ENCODE data around the gene VCAM1.
A peak's percentile ranks its signal among the peaks of the same experiment; 100 is the strongest.
"Not testable (repeated sequence)": the region's sequence is repeated elsewhere in the genome, so short reads cannot be mapped to it uniquely, and the experiment has no call there.

The VCAM1 gene

DNA sequence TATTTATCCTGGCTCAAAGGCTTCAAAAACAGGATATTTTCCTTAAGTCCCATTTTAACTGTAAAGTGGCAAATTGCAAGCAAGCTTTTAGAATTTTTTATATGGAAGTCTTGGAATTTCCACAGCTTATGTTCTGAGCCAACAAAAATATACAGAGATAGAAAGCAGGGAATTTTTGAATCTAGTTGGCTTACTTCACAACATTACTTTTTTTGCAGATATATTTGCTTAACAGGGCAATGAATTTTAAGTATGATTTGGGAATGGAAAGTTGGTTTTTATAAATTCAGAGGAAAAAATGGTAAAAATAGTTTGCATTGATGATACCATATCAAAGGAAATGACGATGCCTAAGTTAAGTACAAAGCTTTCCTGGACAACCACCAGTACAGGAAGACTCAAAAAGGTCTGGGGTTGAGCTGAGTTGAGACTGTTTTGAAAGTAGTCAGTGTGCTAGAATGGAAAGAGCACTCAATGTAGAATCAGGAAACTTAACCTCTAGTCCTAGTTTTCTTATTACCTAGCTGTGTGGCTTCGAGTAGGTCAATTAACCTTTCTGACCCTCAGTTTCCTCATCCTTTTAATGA, 11.0 kb upstream of the VCAM1 start:
- DNase-seq (ENCODE audit: low read depth), result peak; percentile 63
- no peaks in the 10 kb centered on the region for H3K36me3 ChIP-seq (ENCODE audit: control insufficient read depth, insufficient read depth, low read length, severe bottlenecking)
- H3K4me1 ChIP-seq (ENCODE audit: control insufficient read depth, insufficient read depth, low read length), result peaks cover 17% of the 10 kb centered on the region
- H3K9me3 ChIP-seq (ENCODE audit: control insufficient read depth, low read length), result no peaks in the 10 kb centered on the region
- no peaks in the 10 kb centered on the region for H3K27me3 ChIP-seq (replicated peaks; ENCODE audit: control insufficient read depth, insufficient read depth, low read length)
- no peak overlapping the region for H3K4me3 ChIP-seq (ENCODE audit: low read length)
- H3K9ac ChIP-seq (ENCODE audit: low read length), result no peak overlapping the region

- no peaks in the 10 kb centered on the region for H3K9me3 ChIP-seq (ENCODE audit: control insufficient read depth, low read length)
- H3K27me3 ChIP-seq (replicated peaks; ENCODE audit: control insufficient read depth, insufficient read depth, low read length), result no peaks in the 10 kb centered on the region
- peak; percentile 78 for DNase-seq (ENCODE audit: low read depth)
- H3K4me3 ChIP-seq (ENCODE audit: low read length), result no peak overlapping the region
- no peaks in the 10 kb centered on the region for H3K36me3 ChIP-seq (ENCODE audit: control insufficient read depth, insufficient read depth, low read length, severe bottlenecking)
- no peak overlapping the region for H3K9ac ChIP-seq (ENCODE audit: low read length)
- H3K4me1 ChIP-seq (ENCODE audit: control insufficient read depth, insufficient read depth, low read length), result peaks cover 13% of the 10 kb centered on the region
These were observed 8.4 kb upstream of the VCAM1 start for GRCh38 chr1:100710906-100711682.

DNA sequence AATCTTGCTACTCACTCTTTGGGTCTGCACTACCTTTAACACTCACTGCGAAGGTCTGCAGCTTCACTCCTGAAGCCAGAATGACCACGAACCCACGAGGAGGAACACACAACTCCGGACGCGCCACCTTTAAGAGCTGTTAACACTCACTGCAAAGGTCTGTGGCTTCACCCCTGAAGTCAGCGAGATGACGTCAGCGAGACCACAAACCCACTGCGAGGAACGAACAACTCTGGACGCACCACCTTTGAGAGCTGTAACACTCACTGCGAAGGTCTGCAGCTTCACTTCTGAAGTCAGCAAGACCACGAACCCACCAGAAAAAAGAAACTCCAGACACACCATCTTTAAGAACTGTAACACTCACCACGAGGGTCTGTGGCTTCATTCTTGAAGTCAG, 6.5 kb upstream of the VCAM1 start:
- H3K9me3 ChIP-seq (ENCODE audit: control insufficient read depth, low read length); H3K4me3 ChIP-seq (ENCODE audit: low read length); DNase-seq (ENCODE audit: low read depth); H3K27me3 ChIP-seq (replicated peaks; ENCODE audit: control insufficient read depth, insufficient read depth, low read length); H3K36me3 ChIP-seq (ENCODE audit: control insufficient read depth, insufficient read depth, low read length, severe bottlenecking); H3K9ac ChIP-seq (ENCODE audit: low read length): not testable (repeated sequence)
- H3K4me1 ChIP-seq (ENCODE audit: control insufficient read depth, insufficient read depth, low read length), result peaks cover 13% of the 10 kb centered on the region

GRCh38 chr1:100713626-100714025, 5.9 kb upstream of the VCAM1 start:
- Histone ChIP-seq H3K27me3 (replicated peaks; ENCODE audit: control insufficient read depth, insufficient read depth, low read length) (no peaks in the 10 kb centered on the region), H3K9me3 (ENCODE audit: control insufficient read depth, low read length) (no peaks in the 10 kb centered on the region), H3K4me1 (ENCODE audit: control insufficient read depth, insufficient read depth, low read length) (peaks cover 13% of the 10 kb centered on the region), H3K36me3 (ENCODE audit: control insufficient read depth, insufficient read depth, low read length, severe bottlenecking) (no peaks in the 10 kb centered on the region), H3K9ac (ENCODE audit: low read length) (no peak overlapping the region), H3K4me3 (ENCODE audit: low read length) (no peak overlapping the region)
- peak; percentile 6 for DNase-seq (ENCODE audit: low read depth)

DNA sequence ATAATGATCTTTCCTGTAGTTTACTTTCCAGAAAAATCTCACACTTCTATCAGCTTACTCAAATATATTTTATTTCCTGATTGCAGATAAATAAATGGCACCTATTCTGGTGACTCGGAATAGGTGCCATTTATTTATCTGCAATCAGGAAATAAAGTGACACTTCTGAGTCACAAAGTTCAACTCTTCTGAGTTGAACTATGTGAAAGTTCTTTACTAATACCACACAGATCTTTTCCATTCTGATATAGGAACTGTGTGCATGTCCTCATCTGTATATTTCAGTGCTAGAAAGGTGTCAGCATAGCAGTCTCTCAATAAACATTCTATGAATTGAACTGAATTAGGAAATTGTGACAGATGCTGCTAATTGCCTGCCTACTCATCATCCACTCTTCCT, 4.9 kb upstream of the VCAM1 start:
- no peaks in the 10 kb centered on the region for H3K9me3 ChIP-seq (ENCODE audit: control insufficient read depth, low read length)
- no peak overlapping the region for H3K9ac ChIP-seq (ENCODE audit: low read length)
- H3K27me3 ChIP-seq (replicated peaks; ENCODE audit: control insufficient read depth, insufficient read depth, low read length), result no peaks in the 10 kb centered on the region
- no peak for DNase-seq (ENCODE audit: low read depth)
- H3K4me3 ChIP-seq (ENCODE audit: low read length), result no peak overlapping the region
- H3K4me1 ChIP-seq (ENCODE audit: control insufficient read depth, insufficient read depth, low read length), result peaks cover 21% of the 10 kb centered on the region
- H3K36me3 ChIP-seq (ENCODE audit: control insufficient read depth, insufficient read depth, low read length, severe bottlenecking), result no peaks in the 10 kb centered on the region

GRCh38 chr1:100717218-100717617, 2.3 kb upstream of the VCAM1 start:
- peaks cover 37% of the 10 kb centered on the region for H3K4me1 ChIP-seq (ENCODE audit: control insufficient read depth, insufficient read depth, low read length)
- DNase-seq (ENCODE audit: low read depth), result no peak

GRCh38 chr1:100718581-100718980, 961 bp upstream of the VCAM1 start:
- Histone ChIP-seq H3K4me3 (ENCODE audit: low read length) (no peak overlapping the region), H3K27me3 (replicated peaks; ENCODE audit: control insufficient read depth, insufficient read depth, low read length) (no peaks in the 10 kb centered on the region), H3K9me3 (ENCODE audit: control insufficient read depth, low read length) (no peaks in the 10 kb centered on the region), H3K4me1 (ENCODE audit: control insufficient read depth, insufficient read depth, low read length) (peaks cover 42% of the 10 kb centered on the region), H3K36me3 (ENCODE audit: control insufficient read depth, insufficient read depth, low read length, severe bottlenecking) (no peaks in the 10 kb centered on the region), H3K9ac (ENCODE audit: low read length) (no peak overlapping the region)
- no peak for DNase-seq (ENCODE audit: low read depth)

More at GRCh38 chr1:100717218-100717617, 2.3 kb upstream of the VCAM1 start:
- H3K9me3 ChIP-seq (ENCODE audit: control insufficient read depth, low read length), result no peaks in the 10 kb centered on the region
- H3K27me3 ChIP-seq (replicated peaks; ENCODE audit: control insufficient read depth, insufficient read depth, low read length), result no peaks in the 10 kb centered on the region
- no peaks in the 10 kb centered on the region for H3K36me3 ChIP-seq (ENCODE audit: control insufficient read depth, insufficient read depth, low read length, severe bottlenecking)
- no peak overlapping the region for H3K4me3 ChIP-seq (ENCODE audit: low read length)
- no peak overlapping the region for H3K9ac ChIP-seq (ENCODE audit: low read length)

- DNase-seq (ENCODE audit: low read depth), result peak; percentile 2
- no peaks in the 10 kb centered on the region for H3K27me3 ChIP-seq (replicated peaks; ENCODE audit: control insufficient read depth, insufficient read depth, low read length)
- peaks cover 37% of the 10 kb centered on the region for H3K4me1 ChIP-seq (ENCODE audit: control insufficient read depth, insufficient read depth, low read length)
- no peaks in the 10 kb centered on the region for H3K36me3 ChIP-seq (ENCODE audit: control insufficient read depth, insufficient read depth, low read length, severe bottlenecking)
- peak overlapping the region; percentile 75 for H3K9ac ChIP-seq (ENCODE audit: low read length)
- H3K4me3 ChIP-seq (ENCODE audit: low read length), result peak overlapping the region; percentile 78
- no peaks in the 10 kb centered on the region for H3K9me3 ChIP-seq (ENCODE audit: control insufficient read depth, low read length)
These were observed 559 bp downstream of the VCAM1 start for GRCh38 chr1:100720101-100720500.

DNA sequence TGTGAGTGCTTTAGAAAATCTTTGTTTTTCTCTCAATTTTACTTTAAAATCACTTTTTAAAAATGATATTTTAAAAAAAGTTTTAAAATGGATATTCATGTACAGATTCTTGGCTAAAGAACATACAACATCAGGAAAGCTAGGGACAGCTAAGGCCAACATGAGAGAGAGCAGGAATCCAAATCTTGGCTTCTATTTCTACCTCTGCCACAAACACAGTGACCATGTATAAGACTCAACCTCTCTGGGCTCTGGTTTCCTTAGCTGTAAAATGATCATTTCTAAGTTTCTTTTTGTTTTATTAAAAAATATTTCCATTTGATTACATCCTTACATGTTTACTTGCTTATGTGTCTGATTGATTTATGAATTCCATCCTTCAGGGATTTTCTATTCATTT, 1.2 kb downstream of the VCAM1 start:
- no peaks in the 10 kb centered on the region for H3K9me3 ChIP-seq (ENCODE audit: control insufficient read depth, low read length)
- H3K9ac ChIP-seq (ENCODE audit: low read length), result peak overlapping the region; percentile 75
- H3K4me1 ChIP-seq (ENCODE audit: control insufficient read depth, insufficient read depth, low read length), result peaks cover 37% of the 10 kb centered on the region
- H3K36me3 ChIP-seq (ENCODE audit: control insufficient read depth, insufficient read depth, low read length, severe bottlenecking), result no peaks in the 10 kb centered on the region
- H3K4me3 ChIP-seq (ENCODE audit: low read length), result peak overlapping the region; percentile 78
- H3K27me3 ChIP-seq (replicated peaks; ENCODE audit: control insufficient read depth, insufficient read depth, low read length), result no peaks in the 10 kb centered on the region
- DNase-seq (ENCODE audit: low read depth), result peak; percentile 13

DNA sequence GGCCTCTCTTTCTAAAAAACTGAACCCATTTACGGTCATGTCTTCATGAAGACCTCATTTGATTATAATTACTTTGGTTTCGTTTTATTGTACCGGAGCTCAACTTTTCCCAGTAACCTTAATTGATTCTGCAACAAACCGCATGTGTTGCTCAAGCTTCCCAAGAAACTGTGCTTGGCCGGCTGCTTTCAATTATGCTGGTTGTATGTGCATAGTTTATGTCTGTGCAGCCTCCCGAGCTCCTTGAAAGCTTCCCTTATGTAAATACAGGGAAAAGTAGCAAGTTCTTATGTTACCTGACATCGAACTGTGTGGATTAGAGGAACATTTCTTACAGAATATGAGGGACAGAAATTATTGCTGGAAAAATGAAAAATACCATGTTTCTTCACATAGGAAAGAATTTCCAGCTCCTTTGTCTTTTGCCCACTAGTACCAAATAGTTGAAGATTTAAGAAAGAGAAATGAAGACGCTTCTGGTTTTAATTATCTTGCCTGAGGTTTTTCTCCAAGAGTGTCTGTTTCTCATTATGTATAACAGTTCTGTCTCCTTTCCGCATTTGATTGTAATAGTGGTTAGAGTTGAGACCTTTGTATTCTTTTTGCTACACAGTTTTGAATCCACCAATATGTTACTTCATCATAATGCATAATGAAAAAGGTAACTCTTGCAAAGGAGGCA, 2.1 kb downstream of the VCAM1 start:
- H3K27me3 ChIP-seq (replicated peaks; ENCODE audit: control insufficient read depth, insufficient read depth, low read length), result no peaks in the 10 kb centered on the region
- peak overlapping the region; percentile 75 for H3K9ac ChIP-seq (ENCODE audit: low read length)
- peaks cover 37% of the 10 kb centered on the region for H3K4me1 ChIP-seq (ENCODE audit: control insufficient read depth, insufficient read depth, low read length)
- no peaks in the 10 kb centered on the region for H3K36me3 ChIP-seq (ENCODE audit: control insufficient read depth, insufficient read depth, low read length, severe bottlenecking)
- DNase-seq (ENCODE audit: low read depth), result peak; percentile 98
- H3K4me3 ChIP-seq (ENCODE audit: low read length), result peak overlapping the region; percentile 78
- H3K9me3 ChIP-seq (ENCODE audit: control insufficient read depth, low read length), result no peaks in the 10 kb centered on the region

- Histone ChIP-seq H3K4me1 (ENCODE audit: control insufficient read depth, insufficient read depth, low read length) (peaks cover 37% of the 10 kb centered on the region), H3K4me3 (ENCODE audit: low read length) (peak overlapping the region; percentile 78), H3K27me3 (replicated peaks; ENCODE audit: control insufficient read depth, insufficient read depth, low read length) (no peaks in the 10 kb centered on the region), H3K36me3 (ENCODE audit: control insufficient read depth, insufficient read depth, low read length, severe bottlenecking) (no peaks in the 10 kb centered on the region), H3K9ac (ENCODE audit: low read length) (peak overlapping the region; percentile 75), H3K9me3 (ENCODE audit: control insufficient read depth, low read length) (no peaks in the 10 kb centered on the region)
- peak; percentile 56 for DNase-seq (ENCODE audit: low read depth)
These were observed 2.7 kb downstream of the VCAM1 start for GRCh38 chr1:100722221-100722620.
